Neural cell (in vitro differentiated cells): ENCODE results near the gene SBNO2. TPM values are rescaled to one million over a fixed set of nuclear protein-coding genes. Genes with fewer than 3 reads are reported as not detected.

Experiments used
- H2AFZ ChIP-seq: fragments of 200-600, 300-800 bp; sonication (generic), shearing (Covaris generic); 2 replicates; pipeline ENCODE4 v1.6.0; 2014; ENCODE audit warnings: low read depth, mild to moderate bottlenecking, antibody characterized with exemption, low read length, moderate library complexity
- H3F3A ChIP-seq: fragments of 200-600 bp; shearing (Covaris generic); 2 replicates; pipeline ENCODE4 v1.6.1; 2016; ENCODE audit warnings: mild to moderate bottlenecking, moderate library complexity, mixed read lengths, antibody characterized with exemption, low read length; ENCODE audit not compliant: insufficient read depth, poor library complexity, severe bottlenecking
- H3K27ac ChIP-seq: fragments of 200-600, 300-800 bp; sonication (generic), shearing (Covaris generic); 2 replicates; pipeline ENCODE4 v1.5.1; 2014; ENCODE audit warnings: mild to moderate bottlenecking, low read length, moderate library complexity
- H3K27me3 ChIP-seq: fragments of 300-800, 200-600 bp; sonication (generic), shearing (Covaris generic); 2 replicates; pipeline ENCODE4 v1.6.0; 2014; ENCODE audit warnings: mild to moderate bottlenecking, low read depth, low read length, moderate library complexity; ENCODE audit not compliant: insufficient read depth
- H3K36me3 ChIP-seq: fragments of 300-800, 200-600 bp; sonication (generic), shearing (Covaris generic); 2 replicates; pipeline ENCODE4 v1.5.1; 2014; ENCODE audit warnings: mild to moderate bottlenecking, antibody characterized with exemption, low read length, moderate library complexity; ENCODE audit not compliant: insufficient read depth
- H3K4me2 ChIP-seq: fragments of 300-800, 200-600 bp; sonication (generic), shearing (Covaris generic); 2 replicates; pipeline ENCODE4 v1.6.0; 2014; ENCODE audit warnings: mild to moderate bottlenecking, low read length
- H3K4me3 ChIP-seq: fragments of 300-800, 200-600 bp; sonication (generic), shearing (Covaris generic); 2 replicates; pipeline ENCODE4 v1.5.1; 2014; ENCODE audit warnings: mild to moderate bottlenecking, low read length, moderate library complexity
- H3K79me2 ChIP-seq: fragments of 200-600 bp; shearing (Covaris generic); replicated peaks from 2 replicates; pipeline ENCODE4 v1.6.0; 2014; ENCODE audit warnings: mild to moderate bottlenecking, low read length, moderate library complexity; ENCODE audit not compliant: insufficient read depth
- H3K9ac ChIP-seq: fragments of 300-800, 200-600 bp; sonication (generic), shearing (Covaris generic); 2 replicates; pipeline ENCODE4 v1.6.1; 2016; ENCODE audit warnings: mild to moderate bottlenecking, low read length, mixed read lengths
- H3K9me2 ChIP-seq: fragments of 200-600 bp; shearing (Covaris generic); 2 replicates; pipeline ENCODE4 v1.6.1; 2016; ENCODE audit warnings: mild to moderate bottlenecking, low read length, mixed read lengths; ENCODE audit not compliant: insufficient read depth
- H3K9me3 ChIP-seq: fragments of 200-600, 300-800 bp; sonication (generic), shearing (Covaris generic); 2 replicates; pipeline ENCODE4 v1.6.1; 2016; ENCODE audit warnings: mild to moderate bottlenecking, mixed run types, low read length, moderate library complexity, mixed read lengths
- H4K20me1 ChIP-seq: fragments of 200-600 bp; shearing (Covaris generic); 2 replicates; pipeline ENCODE4 v1.6.1; 2016; ENCODE audit warnings: mild to moderate bottlenecking, mixed run types; ENCODE audit not compliant: insufficient read depth
- CTCF ChIP-seq: fragments of 450-650 bp; IDR thresholded peaks from 2 replicates; pipeline ENCODE4 v1.5.1; 2014; ENCODE audit warnings: antibody characterized with exemption, mild to moderate bottlenecking, moderate library complexity; ENCODE audit not compliant: poor library complexity, severe bottlenecking
- EP300 ChIP-seq: fragments of 450-650 bp; conservative IDR thresholded peaks from 2 replicates; pipeline ENCODE4 v1.6.1; 2014; ENCODE audit warnings: antibody characterized with exemption, mild to moderate bottlenecking, moderate library complexity; ENCODE audit not compliant: poor library complexity, severe bottlenecking
- EZH2 ChIP-seq: fragments of 200-600, 300-800 bp; shearing (Covaris generic), sonication (generic); IDR thresholded peaks from 2 replicates; pipeline ENCODE4 v1.6.1; 2014; ENCODE audit warnings: antibody characterized with exemption, low read length, borderline replicate concordance, mild to moderate bottlenecking; ENCODE audit not compliant: insufficient read depth, poor library complexity, severe bottlenecking
- MXI1 ChIP-seq: fragments of 450-650 bp; conservative IDR thresholded peaks from 2 replicates; pipeline ENCODE4 v1.6.1; 2014; ENCODE audit warnings: antibody characterized with exemption, mild to moderate bottlenecking; ENCODE audit not compliant: poor library complexity, severe bottlenecking
- POLR2AphosphoS5 ChIP-seq: IDR thresholded peaks from 2 replicates; pipeline ENCODE4 v1.6.1; 2012
- RAD21 ChIP-seq: fragments of 450-650 bp; conservative IDR thresholded peaks from 2 replicates; pipeline ENCODE4 v1.6.1; 2014; ENCODE audit warnings: antibody characterized with exemption, mild to moderate bottlenecking, moderate library complexity
- REST ChIP-seq: IDR thresholded peaks from 2 replicates; pipeline ENCODE4 v1.6.1; 2012; ENCODE audit warnings: borderline replicate concordance
- SMC3 ChIP-seq: fragments of 450-650 bp; conservative IDR thresholded peaks from 2 replicates; pipeline ENCODE4 v1.6.1; 2014; ENCODE audit warnings: antibody characterized with exemption, mild to moderate bottlenecking, moderate library complexity; ENCODE audit not compliant: poor library complexity
- TAF1 ChIP-seq: IDR thresholded peaks from 2 replicates; pipeline ENCODE4 v1.6.1; 2012; ENCODE audit warnings: low read depth
- polyA plus RNA-seq: library from polyadenylated mRNA; depleted of rRNA; stranded (reverse); fragments of >200 nt; gene quantifications from 2 replicates; pipeline ENCODE4 v1.2.3, GENCODE V29; 2014

The SBNO2 gene
- polyA plus RNA-seq, 1 donor from 2014 or later = 4.8 TPM

GRCh38 chr19:1123885-1124677, 50.0 kb downstream of the SBNO2 start:
- no peaks in the 10 kb centered on the region for H3K36me3 ChIP-seq
- no peaks in the 10 kb centered on the region for H3K9me3 ChIP-seq
- H3K4me3 ChIP-seq = no peak overlapping the region
- no peak overlapping the region for H3K4me2 ChIP-seq
- TF ChIP-seq MXI1 = no peak
- TF ChIP-seq REST = no peak
- no peak for TF ChIP-seq SMC3
- TF ChIP-seq CTCF = no peak
- no peak for TF ChIP-seq POLR2AphosphoS5
- TF ChIP-seq TAF1 = no peak
- no peak for TF ChIP-seq EZH2
- no peak for TF ChIP-seq EP300
- TF ChIP-seq RAD21 = no peak
- no peak overlapping the region for H2AFZ ChIP-seq
- no peaks in the 10 kb centered on the region for H3F3A ChIP-seq
- H3K27me3 ChIP-seq = no peaks in the 10 kb centered on the region
- no peaks in the 10 kb centered on the region for H3K9me2 ChIP-seq
- no peaks in the 10 kb centered on the region for H3K79me2 ChIP-seq
- H4K20me1 ChIP-seq = no peaks in the 10 kb centered on the region
- H3K9ac ChIP-seq = no peak overlapping the region
- H3K27ac ChIP-seq = no peak overlapping the region

- Histone ChIP-seq H3K4me2 (no peak overlapping the region), H3K27me3 (no peaks in the 10 kb centered on the region), H3K9ac (no peak overlapping the region), H3K36me3 (no peaks in the 10 kb centered on the region), H4K20me1 (no peaks in the 10 kb centered on the region), H3K79me2 (no peaks in the 10 kb centered on the region), H3F3A (no peaks in the 10 kb centered on the region), H3K4me3 (no peak overlapping the region), H2AFZ (no peak overlapping the region), H3K27ac (no peak overlapping the region), H3K9me3 (no peaks in the 10 kb centered on the region), H3K9me2 (no peaks in the 10 kb centered on the region)
- TF ChIP-seq TAF1 (no peak), CTCF (no peak), EZH2 (no peak), RAD21 (no peak), SMC3 (no peak)
These were observed 50.7 kb downstream of the SBNO2 start for GRCh38 chr19:1123381-1123780.
